A673 (cell line): Measurements from ENCODE around the gene ZFYVE28. TPM values are rescaled to one million over a fixed set of nuclear protein-coding genes. Genes with fewer than 3 reads are reported as not detected.

Experiments used
- BruUV-seq: library from RNA; stranded (reverse); fragments of 400-500 nt; replicated peaks from 2 replicates; lab custom pipeline; 2021; lab: Mats Ljungman, UMichigan
- CTCF ChIA-PET: fragments of 300-600 bp; sonication (Branson Sonifier 250); formaldehyde crosslinking; loops from one replicate; lab custom pipeline; 2022; ENCODE audit warnings: antibody characterized with exemption; lab: Charles Lee
- POLR2A ChIA-PET: fragments of 300-600 bp; sonication (Branson Sonifier 250); formaldehyde crosslinking; loops from one replicate; lab custom pipeline; 2022; ENCODE audit warnings: antibody characterized with exemption; ENCODE audit not compliant: low non-redundant PET; lab: Charles Lee
- DNase-seq: peaks from one replicate; pipeline ENCODE4 v3.0.0-alpha.2; 2015; ENCODE audit warnings: low spot score
- H3K27ac ChIP-seq: fragments of 200-600 bp; sonication (generic); 2 replicates; pipeline ENCODE4 v1.5.1; 2016; ENCODE audit warnings: mixed run types, low read depth, mild to moderate bottlenecking, mixed read lengths, antibody characterized with exemption, low read length; ENCODE audit not compliant: poor library complexity, severe bottlenecking
- H3K27me3 ChIP-seq: fragments of 200-600 bp; sonication (generic); replicated peaks from 2 replicates; pipeline ENCODE4 v1.6.1; 2017; ENCODE audit warnings: mixed run types, low read depth, mild to moderate bottlenecking, mixed read lengths, antibody characterized with exemption, low read length; ENCODE audit not compliant: insufficient read depth, poor library complexity
- H3K36me3 ChIP-seq: fragments of 200-600 bp; sonication (generic); 2 replicates; pipeline ENCODE4 v1.6.1; 2016; ENCODE audit warnings: mixed run types, mild to moderate bottlenecking, mixed read lengths, antibody characterized with exemption, low read length; ENCODE audit not compliant: insufficient read depth, poor library complexity, severe bottlenecking
- H3K4me1 ChIP-seq: fragments of 200-600 bp; sonication (generic); 2 replicates; pipeline ENCODE4 v1.6.1; 2017; ENCODE audit warnings: mixed run types, mild to moderate bottlenecking, mixed read lengths, antibody characterized with exemption, low read length; ENCODE audit not compliant: insufficient read depth, poor library complexity, severe bottlenecking
- H3K4me3 ChIP-seq: fragments of 200-600 bp; sonication (generic); 2 replicates; pipeline ENCODE4 v1.5.1; 2016; ENCODE audit warnings: low read depth, mixed run types, mild to moderate bottlenecking, mixed read lengths, low read length; ENCODE audit not compliant: poor library complexity, severe bottlenecking
- H3K9me3 ChIP-seq: fragments of 200-600 bp; sonication (generic); 2 replicates; pipeline ENCODE4 v1.6.1; 2016; ENCODE audit warnings: mixed run types, low read depth, mild to moderate bottlenecking, mixed read lengths, antibody characterized with exemption, low read length; ENCODE audit not compliant: poor library complexity, severe bottlenecking
- EZH2 ChIP-seq: fragments of 200-600 bp; sonication (generic); IDR thresholded peaks from 2 replicates; pipeline ENCODE4 v1.6.1; 2017; ENCODE audit warnings: borderline replicate concordance, low read depth, mild to moderate bottlenecking, mixed read lengths, antibody characterized with exemption, low read length; ENCODE audit not compliant: poor library complexity, severe bottlenecking
- intact Hi-C: fragments of 100-400 bp; cut with micrococcal nuclease; formaldehyde crosslinking; loops from one replicate; pipeline ENCODE4 v1.10.0; 2022; ENCODE audit not compliant: unreplicated experiment
- total RNA-seq: library from RNA; stranded (reverse); gene quantifications from 2 replicates; pipeline ENCODE4 v1.2.3, GENCODE V29; 2021
- TF ChIP-seq, protein P1 (sequence below): fragments of 300-800, 200-600 bp; sonication (generic); conservative IDR thresholded peaks from 2 replicates; pipeline ENCODE4 v1.5.1; 2017; ENCODE audit warnings: low read depth, mild to moderate bottlenecking, antibody characterized with exemption, low read length, moderate library complexity, mixed read lengths

ZFYVE28 gene
- total RNA-seq, 1 experiment from 2014 or later = 8.6 TPM

DNA sequence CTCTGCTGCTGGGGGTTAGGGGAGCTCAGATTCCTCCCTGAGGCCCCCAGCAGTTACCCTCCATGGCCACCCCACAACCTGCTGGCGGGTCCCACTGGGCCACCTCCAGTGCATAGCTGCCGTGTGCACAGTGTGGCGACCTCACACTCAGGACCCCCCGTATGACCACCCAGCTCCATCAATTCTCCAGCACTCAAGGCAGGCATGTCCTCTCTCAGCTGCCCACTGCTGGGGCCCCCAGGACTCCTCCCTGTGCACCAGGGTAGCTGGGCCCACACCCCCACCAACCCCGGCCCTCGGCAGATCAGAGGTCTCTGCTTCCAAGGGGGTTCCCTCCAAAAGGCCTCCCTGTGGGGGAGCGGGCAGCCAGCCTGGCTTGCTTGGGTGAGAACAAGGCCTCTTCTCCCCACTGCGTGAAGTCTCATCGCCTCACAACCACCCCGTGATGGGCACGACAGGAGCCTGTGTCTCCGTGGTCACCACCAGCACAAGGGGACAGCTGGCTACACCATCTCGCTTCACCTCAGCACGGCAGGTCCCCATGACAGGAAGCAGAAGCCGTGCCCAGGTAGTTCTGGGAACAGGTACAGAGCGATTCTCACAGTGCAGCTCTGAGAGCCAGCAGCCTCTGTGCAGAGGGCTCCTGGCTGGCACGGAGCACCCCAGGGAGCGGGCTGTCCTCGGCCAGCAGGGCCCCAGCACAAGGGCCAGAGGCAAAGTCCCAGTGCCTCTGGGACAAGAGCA, 171.9 kb downstream of the ZFYVE28 start:
- peaks cover 22% of the 10 kb centered on the region for H3K4me1 ChIP-seq
- H3K4me3 ChIP-seq = no peak overlapping the region
- TF ChIP-seq, protein P1, sequence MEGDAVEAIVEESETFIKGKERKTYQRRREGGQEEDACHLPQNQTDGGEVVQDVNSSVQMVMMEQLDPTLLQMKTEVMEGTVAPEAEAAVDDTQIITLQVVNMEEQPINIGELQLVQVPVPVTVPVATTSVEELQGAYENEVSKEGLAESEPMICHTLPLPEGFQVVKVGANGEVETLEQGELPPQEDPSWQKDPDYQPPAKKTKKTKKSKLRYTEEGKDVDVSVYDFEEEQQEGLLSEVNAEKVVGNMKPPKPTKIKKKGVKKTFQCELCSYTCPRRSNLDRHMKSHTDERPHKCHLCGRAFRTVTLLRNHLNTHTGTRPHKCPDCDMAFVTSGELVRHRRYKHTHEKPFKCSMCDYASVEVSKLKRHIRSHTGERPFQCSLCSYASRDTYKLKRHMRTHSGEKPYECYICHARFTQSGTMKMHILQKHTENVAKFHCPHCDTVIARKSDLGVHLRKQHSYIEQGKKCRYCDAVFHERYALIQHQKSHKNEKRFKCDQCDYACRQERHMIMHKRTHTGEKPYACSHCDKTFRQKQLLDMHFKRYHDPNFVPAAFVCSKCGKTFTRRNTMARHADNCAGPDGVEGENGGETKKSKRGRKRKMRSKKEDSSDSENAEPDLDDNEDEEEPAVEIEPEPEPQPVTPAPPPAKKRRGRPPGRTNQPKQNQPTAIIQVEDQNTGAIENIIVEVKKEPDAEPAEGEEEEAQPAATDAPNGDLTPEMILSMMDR = no peak
- no peak for TF ChIP-seq EZH2
- no peaks in the 10 kb centered on the region for H3K27me3 ChIP-seq
- ChIA-PET CTCF (no interaction called here), POLR2A (no interaction called here)
- no peak for DNase-seq
- H3K36me3 ChIP-seq = no peaks in the 10 kb centered on the region
- H3K27ac ChIP-seq = no peak overlapping the region
- no peaks in the 10 kb centered on the region for H3K9me3 ChIP-seq
- intact Hi-C loops = no loop called here
- no TSS peak for BruUV-seq

DNA sequence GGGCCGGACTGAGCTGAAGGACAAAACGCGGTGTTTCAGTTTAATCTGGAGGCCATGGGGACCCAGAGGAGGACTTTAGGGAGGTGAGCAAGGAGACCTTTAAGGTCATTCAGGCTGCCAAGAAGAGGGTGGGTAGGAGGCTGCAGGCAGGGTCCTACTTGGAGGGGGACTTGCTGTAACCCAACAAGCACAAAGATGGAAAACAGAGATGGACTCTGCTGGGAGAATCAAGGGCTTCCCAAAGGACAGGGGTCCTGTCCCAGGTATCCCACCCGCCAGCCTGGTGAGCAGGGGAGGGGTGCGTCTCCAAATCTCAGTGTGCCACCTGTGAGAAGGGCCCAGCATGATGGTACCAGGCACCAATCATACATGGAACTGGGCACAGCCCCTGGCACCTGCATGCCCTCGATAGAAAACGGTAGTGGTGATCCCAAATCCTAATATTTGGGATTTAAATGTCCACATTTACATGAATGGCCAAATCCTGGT, 172.6 kb downstream of the ZFYVE28 start:
- Histone ChIP-seq H3K4me3 (no peak overlapping the region), H3K9me3 (no peaks in the 10 kb centered on the region), H3K27me3 (no peaks in the 10 kb centered on the region), H3K27ac (peak overlapping the region; percentile 29), H3K4me1 (peaks cover 22% of the 10 kb centered on the region), H3K36me3 (no peaks in the 10 kb centered on the region)
- POLR2A ChIA-PET = no interaction called here
- CTCF ChIA-PET = no interaction called here
- BruUV-seq = no TSS peak
- TF ChIP-seq EZH2 = no peak
- TF ChIP-seq, protein P1 = no peak
- DNase-seq = no peak
- intact Hi-C loops = no loop called here

DNA sequence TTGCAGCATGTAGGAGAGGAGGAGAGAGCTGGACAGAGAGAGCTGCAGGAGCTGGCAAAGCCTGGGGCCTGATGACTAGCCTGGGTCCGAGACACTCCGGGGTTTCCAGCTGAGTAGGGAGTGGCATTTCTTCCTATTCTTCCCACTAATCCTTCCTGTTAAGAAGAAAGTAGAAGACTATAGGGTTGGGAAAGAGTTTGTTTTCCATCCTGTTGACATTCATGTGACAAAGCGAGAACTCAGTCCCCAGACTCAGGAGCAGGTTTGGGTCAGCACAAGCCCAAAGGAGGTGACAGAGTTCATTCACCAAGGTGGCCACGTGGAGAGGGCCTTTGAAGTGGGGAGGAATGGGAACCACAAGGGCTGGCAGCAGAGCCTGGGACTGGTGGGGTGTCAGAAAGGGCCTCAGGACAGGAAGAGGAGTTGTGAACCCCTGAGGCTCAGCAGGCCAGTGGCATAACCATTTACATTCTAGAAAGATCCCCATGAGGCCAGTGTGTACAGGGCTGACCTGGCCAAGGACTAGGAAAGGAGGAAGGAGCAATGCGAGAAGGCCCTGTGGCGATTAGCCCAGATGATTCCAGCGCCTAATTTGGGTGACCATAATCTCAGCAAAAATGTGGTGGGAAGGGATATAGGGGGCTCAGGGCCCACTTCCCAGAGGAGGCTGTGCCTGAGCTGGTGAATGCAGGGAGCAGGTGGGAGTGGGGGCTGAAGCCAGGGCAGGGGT, 173.2 kb downstream of the ZFYVE28 start:
- Histone ChIP-seq H3K4me3 (no peak overlapping the region), H3K4me1 (peaks cover 25% of the 10 kb centered on the region), H3K27ac (peak overlapping the region; percentile 29), H3K36me3 (no peaks in the 10 kb centered on the region), H3K27me3 (no peaks in the 10 kb centered on the region), H3K9me3 (no peaks in the 10 kb centered on the region)
- BruUV-seq = no TSS peak
- peak; percentile 60 for DNase-seq
- no peak for TF ChIP-seq EZH2
- TF ChIP-seq, protein P1 = no peak
- CTCF ChIA-PET = no interaction called here
- intact Hi-C loops = no loop called here
- POLR2A ChIA-PET = no interaction called here
